GM18858 (cell line): ENCODE measurements around the gene LHFPL3.
"Not testable (repeated sequence)": the region's sequence is repeated elsewhere in the genome, so short reads cannot be mapped to it uniquely, and the experiment has no call there.

Experiments
- ATAC-seq: cut with Tn5 transposase; IDR thresholded peaks from one replicate; pipeline ENCODE4 v1.9.1; 2021; ENCODE audit not compliant: unreplicated experiment

LHFPL3 gene

GRCh38 chr7:104891949-104892348 is 563.5 kb downstream of the LHFPL3 start:
- ATAC-seq = no peak

- no peak for ATAC-seq
Measured at GRCh38 chr7:104894314-104894713, 565.9 kb downstream of the LHFPL3 start.

- ATAC-seq = peak; percentile 23
Measured at GRCh38 chr7:104894726-104895521, 566.5 kb downstream of the LHFPL3 start.

GRCh38 chr7:104895522-104896236 is 567.3 kb downstream of the LHFPL3 start:
- ATAC-seq = no peak

GRCh38 chr7:104898434-104898833 is 570.0 kb downstream of the LHFPL3 start:
- ATAC-seq = no peak

- ATAC-seq = no peak
Measured at GRCh38 chr7:104900525-104901239, 572.3 kb downstream of the LHFPL3 start.

- no peak for ATAC-seq
Measured at GRCh38 chr7:104901240-104901619, 572.8 kb downstream of the LHFPL3 start.

- ATAC-seq = no peak
Measured at GRCh38 chr7:104902183-104902582, 573.8 kb downstream of the LHFPL3 start.

- ATAC-seq = no peak
Measured at GRCh38 chr7:104903044-104903443, 574.6 kb downstream of the LHFPL3 start.

GRCh38 chr7:104903846-104904245 is 575.4 kb downstream of the LHFPL3 start:
- ATAC-seq = no peak

GRCh38 chr7:104906032-104906431 is 577.6 kb downstream of the LHFPL3 start:
- ATAC-seq = no peak

GRCh38 chr7:104906556-104906955 is 578.2 kb downstream of the LHFPL3 start:
- no peak for ATAC-seq

- no peak for ATAC-seq
Measured at GRCh38 chr7:104908636-104909035, 580.2 kb downstream of the LHFPL3 start.

- ATAC-seq = no peak
Measured at GRCh38 chr7:104909096-104909495, 580.7 kb downstream of the LHFPL3 start.

- ATAC-seq = no peak
Measured at GRCh38 chr7:104914421-104914820, 586.0 kb downstream of the LHFPL3 start.

- ATAC-seq = no peak
Measured at GRCh38 chr7:104921596-104921995, 593.2 kb downstream of the LHFPL3 start.

- no peak for ATAC-seq
Measured at GRCh38 chr7:104922182-104923009, 594.0 kb downstream of the LHFPL3 start.

GRCh38 chr7:104923010-104923421 is 594.6 kb downstream of the LHFPL3 start:
- ATAC-seq = peak; percentile 96

- not testable (repeated sequence) for ATAC-seq
Measured at GRCh38 chr7:104926189-104926588, 597.8 kb downstream of the LHFPL3 start.

- ATAC-seq = no peak
Measured at GRCh38 chr7:104926601-104927041, 598.2 kb downstream of the LHFPL3 start.

- no peak for ATAC-seq
Measured at GRCh38 chr7:104927055-104927454, 598.7 kb downstream of the LHFPL3 start.
